H1 (cell line): ENCODE data around the gene ALOX15. TPM values are rescaled to one million over a fixed set of nuclear protein-coding genes. Genes with fewer than 3 reads are reported as not detected.

Experiments
- CTCF ChIA-PET: fragments of 300-600 bp; sonication (Branson Sonifier 250); formaldehyde crosslinking; loops from one replicate; lab custom pipeline; 2021; ENCODE audit not compliant: partially characterized antibody; lab: Charles Lee
- POLR2A ChIA-PET: fragments of 300-600 bp; sonication (Branson Sonifier 250); formaldehyde crosslinking; loops from one replicate; lab custom pipeline; 2021; ENCODE audit warnings: inconsistent platforms; ENCODE audit not compliant: partially characterized antibody; lab: Charles Lee
- DNase-seq, 2 experiments: peaks; one replicate each; pipeline versions ENCODE4 v3.0.0 to v3.0.0-alpha.2; 2010 to 2022; ENCODE audit warnings: low spot score in 2 of 2, low read depth in 1 of 2, mixed read lengths in 1 of 2
- FAIRE-seq: peaks from 2 replicates; lab custom pipeline; 2011; peaks lifted over from hg19 to GRCh38; lab: Jason Lieb, UNC
- H2AFZ ChIP-seq: 2 replicates; pipeline ENCODE4 v1.8.1; 2012; ENCODE audit warnings: low read length, inconsistent platforms
- H2AK5ac ChIP-seq: 2 replicates; pipeline ENCODE4 v1.6.1; 2013; ENCODE audit warnings: low read depth, low read length
- H2BK120ac ChIP-seq: replicated peaks from 2 replicates; pipeline ENCODE3; 2013; ENCODE audit warnings: low read depth, low read length, inconsistent platforms
- H2BK12ac ChIP-seq: 2 replicates; pipeline ENCODE4 v1.6.1; 2013; ENCODE audit warnings: low read depth, low read length
- H2BK15ac ChIP-seq: 2 replicates; pipeline ENCODE4 v1.6.1; 2013; ENCODE audit warnings: low read length
- H2BK20ac ChIP-seq: 2 replicates; pipeline ENCODE4 v1.6.1; 2013; ENCODE audit warnings: low read length
- H2BK5ac ChIP-seq: 2 replicates; pipeline ENCODE4 v1.6.1; 2013; ENCODE audit warnings: low read depth, low read length
- H3K14ac ChIP-seq: 2 replicates; pipeline ENCODE4 v1.6.1; 2013; ENCODE audit warnings: inconsistent platforms; ENCODE audit not compliant: insufficient read length
- H3K18ac ChIP-seq: 2 replicates; pipeline ENCODE4 v1.6.1; 2013; ENCODE audit warnings: low read length; ENCODE audit errors: extremely low read depth
- H3K23ac ChIP-seq: 2 replicates; pipeline ENCODE4 v1.6.1; 2013; ENCODE audit warnings: inconsistent platforms; ENCODE audit not compliant: insufficient read length
- H3K23me2 ChIP-seq: 2 replicates; pipeline ENCODE4 v1.6.1; 2013; ENCODE audit warnings: low read depth, low read length
- H3K27ac ChIP-seq: 2 replicates; pipeline ENCODE4 v1.6.1; 2011; ENCODE audit warnings: low read depth, low read length, inconsistent platforms
- H3K27me3 ChIP-seq, 4 experiments: replicated peaks in 1 of 4; 1 replicate in 1 of 4; 2 replicates in 3 of 4; pipeline versions ENCODE4 v1.6.1 to v1.8.1; 2011 to 2013; ENCODE audit warnings: low read length in 3 of 4, mild to moderate bottlenecking in 3 of 4, inconsistent platforms in 2 of 4, mixed read lengths in 2 of 4, moderate library complexity in 1 of 4; ENCODE audit not compliant: control insufficient read depth in 3 of 4, insufficient read depth in 3 of 4; ENCODE audit errors: extremely low read depth in 1 of 4
- H3K36me3 ChIP-seq, 4 experiments: 2 replicates each; pipeline versions ENCODE4 v1.6.1 to v1.8.1; 2011 to 2013; ENCODE audit warnings: mild to moderate bottlenecking in 4 of 4, low read length in 3 of 4, moderate library complexity in 2 of 4, control low read depth in 1 of 4, inconsistent platforms in 1 of 4; ENCODE audit not compliant: insufficient read depth in 4 of 4, control insufficient read depth in 2 of 4
- H3K4ac ChIP-seq: replicated peaks from 2 replicates; pipeline ENCODE3; 2013; ENCODE audit warnings: low read length, low read depth, mixed read lengths, inconsistent platforms; ENCODE audit not compliant: insufficient read length
- H3K4me1 ChIP-seq, 4 experiments: replicated peaks in 1 of 4; 1 replicate in 1 of 4; 2 replicates in 3 of 4; pipeline versions ENCODE4 v1.6.1 to v1.8.1; 2011 to 2013; ENCODE audit warnings: low read length in 3 of 4, inconsistent platforms in 2 of 4, mixed read lengths in 1 of 4; ENCODE audit not compliant: insufficient read depth in 4 of 4, control insufficient read depth in 3 of 4
- H3K4me2 ChIP-seq, 2 experiments: 2 replicates each; pipeline versions ENCODE4 v1.6.1 to v1.8.1; 2011 to 2013; ENCODE audit warnings: low read depth in 2 of 2, low read length in 2 of 2, control low read depth in 1 of 2, inconsistent platforms in 1 of 2, mild to moderate bottlenecking in 1 of 2; ENCODE audit not compliant: insufficient read depth in 1 of 2
- H3K4me3 ChIP-seq, 4 experiments: fragments of 200-600, 300-600 bp in 1 of 4; sonication (generic), shearing (Covaris generic), sonication (Bioruptor Twin) in 1 of 4; 2 replicates each; pipeline versions ENCODE4 v1.5.1 to v1.8.1; 2011 to 2016; ENCODE audit warnings: low read length in 4 of 4, low read depth in 3 of 4, control low read depth in 2 of 4, inconsistent platforms in 2 of 4, mild to moderate bottlenecking in 2 of 4, mixed read lengths in 1 of 4, moderate library complexity in 1 of 4; ENCODE audit not compliant: insufficient read depth in 2 of 4; ENCODE audit errors: extremely low read depth in 1 of 4
- H3K56ac ChIP-seq: replicated peaks from 2 replicates; pipeline ENCODE3; 2013; ENCODE audit warnings: low read depth, mild to moderate bottlenecking, mixed read lengths, low read length, inconsistent platforms; ENCODE audit not compliant: insufficient read length
- H3K79me1 ChIP-seq: 2 replicates; pipeline ENCODE4 v1.6.1; 2013; ENCODE audit warnings: low read depth, low read length, control low read depth
- H3K79me2 ChIP-seq, 2 experiments: 2 replicates each; pipeline versions ENCODE4 v1.6.1 to v1.8.1; 2012 to 2013; ENCODE audit warnings: low read length in 2 of 2, mild to moderate bottlenecking in 2 of 2, inconsistent platforms in 1 of 2; ENCODE audit not compliant: insufficient read depth in 2 of 2, control insufficient read depth in 1 of 2
- H3K9ac ChIP-seq, 4 experiments: replicated peaks in 1 of 4; 1 replicate in 1 of 4; 2 replicates in 3 of 4; pipeline versions ENCODE4 v1.6.1 to v1.8.1; 2011 to 2013; ENCODE audit warnings: low read depth in 3 of 4, low read length in 3 of 4, control low read depth in 2 of 4, mild to moderate bottlenecking in 2 of 4, moderate library complexity in 2 of 4, inconsistent platforms in 1 of 4; ENCODE audit errors: extremely low read depth in 1 of 4
- H3K9me3 ChIP-seq, 2 experiments: 2 replicates each; pipeline versions ENCODE4 v1.6.1 to v1.8.1; 2012 to 2013; ENCODE audit warnings: mild to moderate bottlenecking in 2 of 2, moderate library complexity in 2 of 2, control low read depth in 1 of 2, inconsistent platforms in 1 of 2, low read depth in 1 of 2, low read length in 1 of 2, mixed read lengths in 1 of 2; ENCODE audit not compliant: insufficient read depth in 2 of 2
- H4K20me1 ChIP-seq, 2 experiments: replicated peaks in 1 of 2; 2 replicates each; pipeline versions ENCODE3 to v1.8.1; 2011 to 2013; ENCODE audit warnings: inconsistent platforms in 2 of 2, low read length in 2 of 2, mild to moderate bottlenecking in 1 of 2; ENCODE audit not compliant: insufficient read depth in 2 of 2, control insufficient read depth in 1 of 2
- H4K5ac ChIP-seq: 2 replicates; pipeline ENCODE4 v1.6.1; 2013; ENCODE audit warnings: low read length, low read depth, mixed read lengths, inconsistent platforms; ENCODE audit not compliant: insufficient read length
- H4K8ac ChIP-seq: 2 replicates; pipeline ENCODE4 v1.8.0; 2013; ENCODE audit warnings: mild to moderate bottlenecking, moderate library complexity, low read length, inconsistent platforms; ENCODE audit not compliant: insufficient read depth; ENCODE audit errors: extremely low read depth
- H4K91ac ChIP-seq: replicated peaks from 2 replicates; pipeline ENCODE3; 2013; ENCODE audit warnings: low read length, mixed read lengths, inconsistent platforms; ENCODE audit not compliant: insufficient read length
- BCL11A ChIP-seq, 2 experiments: IDR thresholded peaks; one replicate each; pipeline ENCODE4 v1.6.1; 2011; ENCODE audit warnings: low read depth in 2 of 2, low read length in 2 of 2, mild to moderate bottlenecking in 2 of 2
- CTBP2 ChIP-seq: IDR thresholded peaks from 2 replicates; pipeline ENCODE4 v1.7.0; 2011; ENCODE audit warnings: borderline replicate concordance, mild to moderate bottlenecking, moderate library complexity, mixed read lengths, low read length; ENCODE audit not compliant: insufficient read depth, insufficient read length
- JUND ChIP-seq: IDR thresholded peaks from 2 replicates; pipeline ENCODE4 v1.6.1; 2011; ENCODE audit warnings: mild to moderate bottlenecking, improper control_type of control experiment, low read length
- KDM5A ChIP-seq: fragments of 200-600 bp; IDR thresholded peaks from 2 replicates; pipeline ENCODE4 v1.7.1; 2012; ENCODE audit warnings: mild to moderate bottlenecking, low read length, inconsistent platforms, mixed read lengths
- MAX ChIP-seq: IDR thresholded peaks from 2 replicates; pipeline ENCODE4 v1.6.1; 2012; ENCODE audit warnings: inconsistent platforms
- NRF1 ChIP-seq: IDR thresholded peaks from 2 replicates; pipeline ENCODE4 v1.6.1; 2011; ENCODE audit warnings: mild to moderate bottlenecking, low read depth, low read length, improper control_type of control experiment
- POU5F1 ChIP-seq: IDR thresholded peaks from 2 replicates; pipeline ENCODE4 v1.6.1; 2011; ENCODE audit warnings: low read depth, mild to moderate bottlenecking, low read length, moderate library complexity
- RFX5 ChIP-seq: IDR thresholded peaks from 2 replicates; pipeline ENCODE4 v1.6.1; 2011; ENCODE audit warnings: low read depth, low read length, improper control_type of control experiment, borderline replicate concordance
- RXRA ChIP-seq: IDR thresholded peaks from 2 replicates; pipeline ENCODE4 v1.6.1; 2011; ENCODE audit warnings: low read depth, mild to moderate bottlenecking, low read length, moderate library complexity; ENCODE audit not compliant: insufficient read depth
- SIX5 ChIP-seq: IDR thresholded peaks from 2 replicates; pipeline ENCODE4 v1.6.1; 2011; ENCODE audit warnings: mild to moderate bottlenecking, low read depth, low read length
- YY1 ChIP-seq: IDR thresholded peaks from 2 replicates; pipeline ENCODE4 v1.6.1; 2011; ENCODE audit warnings: low read depth, mild to moderate bottlenecking, low read length
- WGBS, 2 experiments: shearing (Covaris generic) in 1 of 2; methylation state at CpG; one replicate each; pipeline versions ENCODE4 v1.1.6 to v1.1.7; 2013 to 2015; ENCODE audit warnings: low lambda C conversion rate in 2 of 2, mixed read lengths in 2 of 2, inconsistent platforms in 1 of 2, low coverage in 1 of 2, missing lambda C conversion rate in 1 of 2; ENCODE audit not compliant: insufficient replicate concordance in 2 of 2, insufficient coverage in 1 of 2, insufficient read length in 1 of 2; ENCODE audit errors: extremely low coverage in 1 of 2, missing lambda C conversion rate in 1 of 2; 5-methylcytosine and 5-hydroxymethylcytosine counted together
- polyA plus RNA-seq, 7 experiments: library from polyadenylated mRNA; depleted of rRNA in 3 of 7; stranded (reverse) in 5 of 7; unstranded in 2 of 7; fragments of >200 nt in 5 of 7; fragments of 200-250 nt in 2 of 7; gene quantifications; 1 replicate in 5 of 7; 2 replicates in 1 of 7; 4 replicates in 1 of 7; pipeline versions ENCODE4 v1.2.1 to v1.2.3, GENCODE V29; 2011 to 2013; ENCODE audit warnings: missing spikeins in 2 of 7, mixed read lengths in 2 of 7
- total RNA-seq: library from RNA; stranded (reverse); fragmentation: NEBNext Ultra II Directional; extraction: Animal tissue kit (Norgen Biotek cat#: 25700); gene quantifications from 2 replicates; pipeline ENCODE4 v1.2.1, GENCODE V29; 2021
- TF ChIP-seq, protein P1 (sequence below): IDR thresholded peaks from 2 replicates; pipeline ENCODE4 v1.6.1; 2012; ENCODE audit warnings: inconsistent platforms
- TF ChIP-seq, protein P2 (sequence below): IDR thresholded peaks from 2 replicates; pipeline ENCODE4 v1.6.1; 2011; ENCODE audit warnings: low read depth, mild to moderate bottlenecking, low read length; ENCODE audit not compliant: insufficient read depth

Gene ALOX15
- total and polyA plus RNA-seq, 2 of the 8 experiments (the other 6 are each of a cell fraction or from before 2014, with no cell fraction given): 1.5 to 1.7 TPM

- CTCF ChIA-PET: interaction anchor here (0.6 to 0.9 kb wide), 2 partner anchors 82 to 121 kb away, joined by 3 read pairs; no protein-coding TSS in a partner anchor
- FAIRE-seq (no peak), DNase-seq (no peak)
- no peak overlapping the region for H2BK120ac ChIP-seq
- no peak overlapping the region for H2AFZ ChIP-seq
- H2AK5ac ChIP-seq: no peak overlapping the region
- H2BK12ac ChIP-seq: no peak overlapping the region
- H4K91ac ChIP-seq: no peak overlapping the region
- no peak overlapping the region for H3K9ac ChIP-seq
- H3K56ac ChIP-seq: no peak overlapping the region
- H3K4me2 ChIP-seq: no peak overlapping the region
- H3K4me3 ChIP-seq: no peak overlapping the region
- no peaks in the 10 kb centered on the region for H3K9me3 ChIP-seq
- H3K36me3 ChIP-seq: no peaks in the 10 kb centered on the region
- H3K27ac ChIP-seq: no peak overlapping the region
- H2BK15ac ChIP-seq: no peak overlapping the region
- H2BK20ac ChIP-seq: no peak overlapping the region
- no peaks in the 10 kb centered on the region for H3K79me1 ChIP-seq
- no peak overlapping the region for H3K14ac ChIP-seq
- no peak overlapping the region for H4K5ac ChIP-seq
- no peak overlapping the region for H4K8ac ChIP-seq
- no peak overlapping the region for H3K18ac ChIP-seq
- H3K79me2 ChIP-seq: no peaks in the 10 kb centered on the region
- WGBS, 2 experiments: 91% methylated on average over 2 of the region's 2 CpGs; no CpG with 5 or more reads in 1 of the 2 experiments
- no peaks in the 10 kb centered on the region for H3K23me2 ChIP-seq
- peaks cover 0 to under 1% (median 0%) of the 10 kb centered on the region in 4 experiments; a peak in 3 of 7 replicates for H3K27me3 ChIP-seq
- H2BK5ac ChIP-seq: no peak overlapping the region
- no peak overlapping the region for H3K23ac ChIP-seq
- 0 out of 7 replicates have a peak, but pooled peaks cover 0 to 3% (median 0%) of the 10 kb centered on the region in 4 experiments for H3K4me1 ChIP-seq
- no peak overlapping the region for H3K4ac ChIP-seq
- POLR2A ChIA-PET: interaction anchor here (0.7 to 2.3 kb wide), 3 partner anchors 8 to 26 kb away, joined by 4 to 5 read pairs (median 5); no protein-coding TSS in a partner anchor
- no peaks in the 10 kb centered on the region for H4K20me1 ChIP-seq
- TF ChIP-seq RFX5: no peak
- TF ChIP-seq JUND: no peak
- TF ChIP-seq KDM5A: no peak
- TF ChIP-seq, protein P1, sequence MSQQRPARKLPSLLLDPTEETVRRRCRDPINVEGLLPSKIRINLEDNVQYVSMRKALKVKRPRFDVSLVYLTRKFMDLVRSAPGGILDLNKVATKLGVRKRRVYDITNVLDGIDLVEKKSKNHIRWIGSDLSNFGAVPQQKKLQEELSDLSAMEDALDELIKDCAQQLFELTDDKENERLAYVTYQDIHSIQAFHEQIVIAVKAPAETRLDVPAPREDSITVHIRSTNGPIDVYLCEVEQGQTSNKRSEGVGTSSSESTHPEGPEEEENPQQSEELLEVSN: no peak
- TF ChIP-seq, protein P2, sequence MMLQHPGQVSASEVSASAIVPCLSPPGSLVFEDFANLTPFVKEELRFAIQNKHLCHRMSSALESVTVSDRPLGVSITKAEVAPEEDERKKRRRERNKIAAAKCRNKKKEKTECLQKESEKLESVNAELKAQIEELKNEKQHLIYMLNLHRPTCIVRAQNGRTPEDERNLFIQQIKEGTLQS: no peak
- TF ChIP-seq YY1: no peak
- TF ChIP-seq RXRA: no peak
- TF ChIP-seq MAX: no peak
- no peak for TF ChIP-seq BCL11A (IDR thresholded peaks at IDR 0.05; ENCODE audit: low read depth in 2 of 2, low read length in 2 of 2)
- no peak for TF ChIP-seq SIX5
- no peak for TF ChIP-seq CTBP2
- TF ChIP-seq NRF1: no peak
- TF ChIP-seq POU5F1: no peak
Measured at GRCh38 chr17:4648741-4649140, 7.3 kb upstream of the ALOX15 start.
